ENCODE data around the gene SIRT2. TPM values are rescaled to one million over a fixed set of nuclear protein-coding genes. Genes with fewer than 3 reads are reported as not detected.
"Not testable (repeated sequence)": the region's sequence is repeated elsewhere in the genome, so short reads cannot be mapped to it uniquely, and the experiment has no call there.

Gene SIRT2
- total RNA-seq, 1 donor from 2014 or later: 32.7 TPM

GRCh38 chr19:38942471-38943181 lies 43.2 kb upstream of the SIRT2 start:
- Mint-ChIP-seq H3K27me3 (peaks cover 5% of the 10 kb centered on the region), H3K4me3 (no peak overlapping the region), H3K4me1 (no peaks in the 10 kb centered on the region), H3K27ac (no peak overlapping the region), H3K9me3 (no peaks in the 10 kb centered on the region), H3K36me3 (ENCODE audit: low read depth) (no peaks in the 10 kb centered on the region)
- TF ChIP-seq CTCF (IDR thresholded peaks at IDR 0.05): no peak
- DNase-seq (no peak), ATAC-seq (ENCODE audit: low read depth) (no peak)
- ChIA-PET CTCF (no interaction called here), POLR2A (no interaction called here)
- intact Hi-C loops (cut with micrococcal nuclease): no loop called here

GRCh38 chr19:38941979-38942378 lies 42.6 kb upstream of the SIRT2 start:
- intact Hi-C loops (cut with micrococcal nuclease): no loop called here
- ATAC-seq (ENCODE audit: low read depth) (no peak), DNase-seq (no peak)
- Mint-ChIP-seq H3K27me3 (peaks cover 5% of the 10 kb centered on the region), H3K4me1 (no peaks in the 10 kb centered on the region), H3K27ac (no peak overlapping the region), H3K9me3 (no peaks in the 10 kb centered on the region), H3K4me3 (no peak overlapping the region), H3K36me3 (ENCODE audit: low read depth) (no peaks in the 10 kb centered on the region)
- CTCF ChIA-PET: no interaction called here
- no peak for TF ChIP-seq CTCF (IDR thresholded peaks at IDR 0.05)
- POLR2A ChIA-PET: no interaction called here

GRCh38 chr19:38941466-38941865 lies 42.0 kb upstream of the SIRT2 start:
- DNase-seq; POLR2A ChIA-PET; H3K4me3 Mint-ChIP-seq; ATAC-seq (ENCODE audit: low read depth); H3K9me3 Mint-ChIP-seq; H3K4me1 Mint-ChIP-seq; H3K36me3 Mint-ChIP-seq (ENCODE audit: low read depth); CTCF ChIA-PET; H3K27me3 Mint-ChIP-seq; H3K27ac Mint-ChIP-seq; intact Hi-C loops (cut with micrococcal nuclease): not testable (repeated sequence)

- DNase-seq (no peak), ATAC-seq (ENCODE audit: low read depth) (no peak)
- intact Hi-C loops (cut with micrococcal nuclease): loop anchor here (10.0 kb wide), 2 partner anchors 715 to 1035 kb away; partner anchors contain the start of genes DPF1, SIPA1L3 and WDR87
- H3K9me3 Mint-ChIP-seq: no peaks in the 10 kb centered on the region
- no peaks in the 10 kb centered on the region for H3K4me1 Mint-ChIP-seq
- H3K36me3 Mint-ChIP-seq (ENCODE audit: low read depth): peaks cover 8% of the 10 kb centered on the region
- H3K27me3 Mint-ChIP-seq: peaks cover 5% of the 10 kb centered on the region
- no peak for TF ChIP-seq CTCF (IDR thresholded peaks at IDR 0.05)
- ChIA-PET POLR2A (interaction anchor here (1.2 kb wide), 1 partner anchor 10 kb away, joined by 3 read pairs; the partner anchor contains the start of genes MRPS12 and SARS2), CTCF (no interaction called here)
- no peak overlapping the region for H3K4me3 Mint-ChIP-seq
- no peak overlapping the region for H3K27ac Mint-ChIP-seq
Observed at GRCh38 chr19:38939957-38940356, 40.5 kb upstream of the SIRT2 start.

GRCh38 chr19:38933544-38933943 lies 34.1 kb upstream of the SIRT2 start:
- H3K27me3 Mint-ChIP-seq: no peaks in the 10 kb centered on the region
- ATAC-seq (ENCODE audit: low read depth): no peak
- H3K9me3 Mint-ChIP-seq: peaks cover 2% of the 10 kb centered on the region
- peaks cover 34% of the 10 kb centered on the region for H3K36me3 Mint-ChIP-seq (ENCODE audit: low read depth)
- intact Hi-C loops (cut with micrococcal nuclease): loop anchor here (5.0 to 10.0 kb wide), 3 partner anchors 514 to 1029 kb away; partner anchors contain the start of genes DPF1, SIPA1L3, SUPT5H and WDR87
- no peak overlapping the region for H3K4me3 Mint-ChIP-seq
- TF ChIP-seq CTCF (IDR thresholded peaks at IDR 0.05): no peak
- H3K27ac Mint-ChIP-seq: no peak overlapping the region
- ChIA-PET POLR2A (interaction anchor here (0.7 kb wide), 1 partner anchor 87 kb away, joined by 3 read pairs; no protein-coding TSS in a partner anchor), CTCF (interaction anchor here (0.7 to 1.1 kb wide), 4 partner anchors 201 to 1159 kb away, joined by 3 to 4 read pairs (median 4); partner anchors contain the start of gene FAM98C)
- peaks cover 33% of the 10 kb centered on the region for H3K4me1 Mint-ChIP-seq
- no peak for DNase-seq
